ENCODE measurements around the gene MX1. TPM values are rescaled to one million over a fixed set of nuclear protein-coding genes. Genes with fewer than 3 reads are reported as not detected.

MX1 gene
- polyA plus RNA-seq, 5 donors = 6.3 to 11.3 (median 7.4) TPM

- no peak for DNase-seq
Observed at GRCh38 chr21:41431788-41432548, 5.9 kb downstream of the MX1 start.

- DNase-seq = no peak
Observed at GRCh38 chr21:41432562-41433460, 6.8 kb downstream of the MX1 start.

GRCh38 chr21:41433566-41433965, 7.5 kb downstream of the MX1 start:
- no peak for DNase-seq

- DNase-seq = no peak
Observed at GRCh38 chr21:41435706-41436105, 9.7 kb downstream of the MX1 start.

GRCh38 chr21:41437729-41438128, 11.7 kb downstream of the MX1 start:
- no peak for DNase-seq

- DNase-seq = no peak
Observed at GRCh38 chr21:41438425-41439113, 12.5 kb downstream of the MX1 start.

GRCh38 chr21:41439248-41439647, 13.2 kb downstream of the MX1 start:
- DNase-seq = no peak

- no peak for DNase-seq
Observed at GRCh38 chr21:41441546-41441945, 15.5 kb downstream of the MX1 start.

- no peak for DNase-seq
Observed at GRCh38 chr21:41442481-41443186, 16.6 kb downstream of the MX1 start.

GRCh38 chr21:41443562-41443961, 17.5 kb downstream of the MX1 start:
- no peak for DNase-seq

GRCh38 chr21:41444703-41445464, 18.8 kb downstream of the MX1 start:
- no peak for DNase-seq

- no peak for DNase-seq
Observed at GRCh38 chr21:41445465-41445862, 19.4 kb downstream of the MX1 start.

GRCh38 chr21:41446586-41446985, 20.5 kb downstream of the MX1 start:
- no peak for DNase-seq

- DNase-seq = no peak
Observed at GRCh38 chr21:41447356-41447755, 21.3 kb downstream of the MX1 start.

- DNase-seq = no peak
Observed at GRCh38 chr21:41449613-41450012, 23.6 kb downstream of the MX1 start.

GRCh38 chr21:41451753-41452676, 26.0 kb downstream of the MX1 start:
- no peak for DNase-seq

GRCh38 chr21:41453198-41453597, 27.2 kb downstream of the MX1 start:
- DNase-seq = no peak

GRCh38 chr21:41453761-41454160, 27.7 kb downstream of the MX1 start:
- no peak for DNase-seq

- no peak for DNase-seq
Observed at GRCh38 chr21:41458121-41458520, 32.1 kb downstream of the MX1 start.

GRCh38 chr21:41458559-41458958, 32.5 kb downstream of the MX1 start:
- no peak for DNase-seq
